Measurements from ENCODE around the gene CFAP97. TPM values are rescaled to one million over a fixed set of nuclear protein-coding genes. Genes with fewer than 3 reads are reported as not detected.

CFAP97 gene
- total and polyA plus RNA-seq, 9 of the 15 experiments (the other 6 are each of a cell fraction or from before 2014, with no cell fraction given): 17.3 to 57.8 (median 44.4) TPM

GRCh38 chr4:185115827-185116232 lies 88.0 kb downstream of the CFAP97 start (continued):
- TF ChIP-seq ZNF280B (CRISPR knock-in tag; IDR thresholded peaks at IDR 0.05) (no peak), CCNT2 (IDR thresholded peaks at IDR 0.05; ENCODE audit: borderline replicate concordance, extremely low read depth, insufficient read length, low read depth, low read length) (peak; percentile 53), NRF1 (conservative IDR thresholded peaks at IDR 0.05 in 1 of 2, IDR thresholded peaks at IDR 0.05 in 1 of 2) (peak; percentile 73 to 78), POLR2AphosphoS5 (IDR thresholded peaks at IDR 0.05; ENCODE audit: control insufficient read depth, insufficient read depth, low read depth, low read length) (peak; percentile 59; the same call in 1 of the 2 replicates), ZFX (CRISPR knock-in tag; IDR thresholded peaks at IDR 0.05) (no peak), HES1 (IDR thresholded peaks at IDR 0.05; ENCODE audit: low read depth) (0 out of 2 replicates have a peak, but pooled peaks have one; percentile 21), PKNOX1 (IDR thresholded peaks at IDR 0.05) (peak; percentile 18; the same call in 1 of the 2 replicates), SMARCC2 (IDR thresholded peaks at IDR 0.05; ENCODE audit: low read depth) (no peak), ZBTB7A (IDR thresholded peaks at IDR 0.05; ENCODE audit: borderline replicate concordance, control insufficient read depth, low read depth, low read length) (no peak), ETV1 (tag; conservative IDR thresholded peaks at IDR 0.05; ENCODE audit: low read depth) (no peak), ZC3H4 (CRISPR knock-in tag; IDR thresholded peaks at IDR 0.05; ENCODE audit: borderline replicate concordance) (no peak), NBN (IDR thresholded peaks at IDR 0.05; ENCODE audit: low read depth) (0 out of 2 replicates have a peak, but pooled peaks have one; percentile 28), SMARCE1 (IDR thresholded peaks at IDR 0.05) (0 out of 2 replicates have a peak, but pooled peaks have one; percentile 45), NCOR1 (IDR thresholded peaks at IDR 0.05) (peak; percentile 50), EP300 (IDR thresholded peaks at IDR 0.05; ENCODE audit: low read length) (peak; percentile 52), NR2C2 (CRISPR knock-in tag; IDR thresholded peaks at IDR 0.05) (no peak), NR2C2 (tag; IDR thresholded peaks at IDR 0.05) (peak; percentile 71), NFE2 (IDR thresholded peaks at IDR 0.05; ENCODE audit: low read depth) (peak; percentile 60; the same call in 1 of the 2 replicates), GATA2 (CRISPR knock-in tag; IDR thresholded peaks at IDR 0.05) (peak; percentile 89), IFI16 (CRISPR knock-in tag; IDR thresholded peaks at IDR 0.05) (no peak), BCOR (IDR thresholded peaks at IDR 0.05) (no peak), DPF2 (IDR thresholded peaks at IDR 0.05) (peak; percentile 86), L3MBTL2 (IDR thresholded peaks at IDR 0.05) (peak; percentile 93), ATF7 (IDR thresholded peaks at IDR 0.05) (peak; percentile 68)
